ENCODE measurements around the gene WFDC9. TPM values are rescaled to one million over a fixed set of nuclear protein-coding genes. Genes with fewer than 3 reads are reported as not detected.
"Not testable (repeated sequence)": the region's sequence is repeated elsewhere in the genome, so short reads cannot be mapped to it uniquely, and the experiment has no call there.

WFDC9 gene
- total RNA-seq, 1 experiment from 2014 or later, result not detected

- no peak overlapping the region for H3K4me2 ChIP-seq
- no peak for TF ChIP-seq EZH2 (IDR thresholded peaks at IDR 0.05; ENCODE audit: low read depth)
- TF ChIP-seq, protein P1, sequence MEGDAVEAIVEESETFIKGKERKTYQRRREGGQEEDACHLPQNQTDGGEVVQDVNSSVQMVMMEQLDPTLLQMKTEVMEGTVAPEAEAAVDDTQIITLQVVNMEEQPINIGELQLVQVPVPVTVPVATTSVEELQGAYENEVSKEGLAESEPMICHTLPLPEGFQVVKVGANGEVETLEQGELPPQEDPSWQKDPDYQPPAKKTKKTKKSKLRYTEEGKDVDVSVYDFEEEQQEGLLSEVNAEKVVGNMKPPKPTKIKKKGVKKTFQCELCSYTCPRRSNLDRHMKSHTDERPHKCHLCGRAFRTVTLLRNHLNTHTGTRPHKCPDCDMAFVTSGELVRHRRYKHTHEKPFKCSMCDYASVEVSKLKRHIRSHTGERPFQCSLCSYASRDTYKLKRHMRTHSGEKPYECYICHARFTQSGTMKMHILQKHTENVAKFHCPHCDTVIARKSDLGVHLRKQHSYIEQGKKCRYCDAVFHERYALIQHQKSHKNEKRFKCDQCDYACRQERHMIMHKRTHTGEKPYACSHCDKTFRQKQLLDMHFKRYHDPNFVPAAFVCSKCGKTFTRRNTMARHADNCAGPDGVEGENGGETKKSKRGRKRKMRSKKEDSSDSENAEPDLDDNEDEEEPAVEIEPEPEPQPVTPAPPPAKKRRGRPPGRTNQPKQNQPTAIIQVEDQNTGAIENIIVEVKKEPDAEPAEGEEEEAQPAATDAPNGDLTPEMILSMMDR (conservative IDR thresholded peaks at IDR 0.05), result no peak
- CTCF ChIA-PET, result interaction anchor here (0.6 kb wide), 1 partner anchor 211 kb away, joined by 3 read pairs; no protein-coding TSS in a partner anchor
- H4K20me1 ChIP-seq (ENCODE audit: insufficient read depth), result no peaks in the 10 kb centered on the region
- no peaks in the 10 kb centered on the region for H3K36me3 ChIP-seq (ENCODE audit: low read depth)
- H3K4me1 ChIP-seq (replicated peaks; ENCODE audit: insufficient read depth), result no peaks in the 10 kb centered on the region
- H3K79me2 ChIP-seq (ENCODE audit: low read depth), result no peaks in the 10 kb centered on the region
- no peak overlapping the region for H3K4me3 ChIP-seq
- no peak overlapping the region for H2AFZ ChIP-seq
- H3F3A ChIP-seq (ENCODE audit: insufficient read depth, low read depth), result no peaks in the 10 kb centered on the region
- BruUV-seq (replicated peaks), result no TSS peak
- H3K9me2 ChIP-seq (ENCODE audit: insufficient read depth), result no peaks in the 10 kb centered on the region; the same call in 1 of the 2 replicates
- POLR2A ChIA-PET (ENCODE audit: unreplicated experiment), result interaction anchor here (0.6 kb wide), 1 partner anchor 186 kb away, joined by 3 read pairs; the partner anchor contains the start of gene SNX21
- DNase-seq, result no peak
- H3K9me3 ChIP-seq (ENCODE audit: insufficient read depth, low read depth), result no peaks in the 10 kb centered on the region
- no peaks in the 10 kb centered on the region for H3K27me3 ChIP-seq (ENCODE audit: insufficient read depth, low read depth)
- H3K27ac ChIP-seq, result no peak overlapping the region
- intact Hi-C loops (cut with micrococcal nuclease; ENCODE audit: unreplicated experiment), result no loop called here
Observed at GRCh38 chr20:45647441-45648050, 16.5 kb upstream of the WFDC9 start.

- Histone ChIP-seq H4K20me1 (ENCODE audit: insufficient read depth) (no peaks in the 10 kb centered on the region), H3K9me3 (ENCODE audit: insufficient read depth, low read depth) (no peaks in the 10 kb centered on the region), H3K79me2 (ENCODE audit: low read depth) (no peaks in the 10 kb centered on the region), H3K4me2 (no peak overlapping the region), H3K36me3 (ENCODE audit: low read depth) (no peaks in the 10 kb centered on the region), H2AFZ (no peak overlapping the region), H3K4me1 (replicated peaks; ENCODE audit: insufficient read depth) (no peaks in the 10 kb centered on the region), H3K27ac (no peak overlapping the region), H3K4me3 (no peak overlapping the region), H3K27me3 (ENCODE audit: insufficient read depth, low read depth) (no peaks in the 10 kb centered on the region), H3F3A (ENCODE audit: insufficient read depth, low read depth) (no peaks in the 10 kb centered on the region), H3K9me2 (ENCODE audit: insufficient read depth) (no peaks in the 10 kb centered on the region; the same call in 1 of the 2 replicates)
- DNase-seq, result no peak
- POLR2A ChIA-PET (ENCODE audit: unreplicated experiment), result no interaction called here
- intact Hi-C loops (cut with micrococcal nuclease; ENCODE audit: unreplicated experiment), result no loop called here
- BruUV-seq (replicated peaks), result no TSS peak
- TF ChIP-seq EZH2 (IDR thresholded peaks at IDR 0.05; ENCODE audit: low read depth), result no peak
- TF ChIP-seq, protein P1 (conservative IDR thresholded peaks at IDR 0.05), result no peak
- CTCF ChIA-PET, result no interaction called here
Observed at GRCh38 chr20:45646875-45647274, 15.8 kb upstream of the WFDC9 start.

DNA sequence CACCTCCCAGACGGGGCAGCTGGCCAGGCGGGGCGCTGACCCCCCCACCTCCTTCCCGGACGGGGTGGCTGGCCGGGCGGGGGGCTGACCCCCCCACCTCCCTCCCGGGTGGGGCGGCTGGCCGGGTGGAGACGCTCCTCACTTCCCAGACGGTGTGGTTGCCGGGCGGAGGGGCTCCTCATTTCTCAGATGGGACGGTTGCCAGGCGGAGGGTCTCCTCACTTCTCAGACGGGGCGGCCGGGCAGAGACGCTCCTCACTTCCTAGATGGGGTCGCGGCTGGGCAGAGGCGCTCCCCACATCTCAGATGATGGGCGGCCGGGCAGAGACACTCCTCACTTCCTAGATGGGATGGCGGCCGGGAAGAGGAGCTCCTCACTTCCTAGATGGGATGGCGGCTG lies 14.8 kb upstream of the WFDC9 start:
- H2AFZ ChIP-seq; H3K27me3 ChIP-seq (ENCODE audit: insufficient read depth, low read depth); H3K27ac ChIP-seq; BruUV-seq (replicated peaks); H3K36me3 ChIP-seq (ENCODE audit: low read depth); H4K20me1 ChIP-seq (ENCODE audit: insufficient read depth); CTCF ChIA-PET; H3K9me3 ChIP-seq (ENCODE audit: insufficient read depth, low read depth); POLR2A ChIA-PET (ENCODE audit: unreplicated experiment); DNase-seq; H3K9me2 ChIP-seq (ENCODE audit: insufficient read depth); H3F3A ChIP-seq (ENCODE audit: insufficient read depth, low read depth); intact Hi-C loops (cut with micrococcal nuclease; ENCODE audit: unreplicated experiment); H3K79me2 ChIP-seq (ENCODE audit: low read depth); H3K4me2 ChIP-seq; H3K4me3 ChIP-seq; H3K4me1 ChIP-seq (replicated peaks; ENCODE audit: insufficient read depth): not testable (repeated sequence)

GRCh38 chr20:45641076-45641475 lies 10.0 kb upstream of the WFDC9 start:
- H3K36me3 ChIP-seq (ENCODE audit: low read depth); H2AFZ ChIP-seq; H3K27me3 ChIP-seq (ENCODE audit: insufficient read depth, low read depth); CTCF ChIA-PET; H3K4me3 ChIP-seq; H3K4me2 ChIP-seq; H4K20me1 ChIP-seq (ENCODE audit: insufficient read depth); H3K9me2 ChIP-seq (ENCODE audit: insufficient read depth); BruUV-seq (replicated peaks); DNase-seq; H3F3A ChIP-seq (ENCODE audit: insufficient read depth, low read depth); H3K9me3 ChIP-seq (ENCODE audit: insufficient read depth, low read depth); H3K27ac ChIP-seq; intact Hi-C loops (cut with micrococcal nuclease; ENCODE audit: unreplicated experiment); POLR2A ChIA-PET (ENCODE audit: unreplicated experiment); H3K79me2 ChIP-seq (ENCODE audit: low read depth); H3K4me1 ChIP-seq (replicated peaks; ENCODE audit: insufficient read depth): not testable (repeated sequence)
